GM21381 (cell line): ENCODE data around the gene IQCF2.
"Not testable (repeated sequence)": the region's sequence is repeated elsewhere in the genome, so short reads cannot be mapped to it uniquely, and the experiment has no call there.

Source experiments
- ATAC-seq: cut with Tn5 transposase; IDR thresholded peaks from one replicate; pipeline ENCODE4 v1.9.1; 2021; ENCODE audit warnings: mild to moderate bottlenecking, moderate library complexity; ENCODE audit not compliant: unreplicated experiment

Gene IQCF2

DNA sequence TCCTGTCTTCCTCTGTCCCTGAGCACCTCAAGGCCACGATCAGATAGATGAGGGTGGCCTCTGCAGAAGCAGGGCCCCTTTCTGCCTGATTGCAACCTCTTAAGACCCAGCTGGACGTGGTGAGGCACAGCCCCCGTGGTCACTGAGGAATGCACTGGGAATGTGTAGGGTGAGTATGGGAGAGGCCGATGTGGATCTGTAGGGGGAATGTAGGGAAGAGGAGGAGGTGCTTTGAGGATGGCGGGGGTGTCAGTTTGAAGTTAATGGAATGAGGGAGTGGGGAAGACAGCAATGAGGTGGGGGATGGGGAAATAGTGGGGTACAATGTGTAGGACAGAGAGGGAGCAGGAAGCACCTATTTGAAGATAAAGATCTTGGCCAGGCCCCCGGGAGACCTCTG is 14.8 kb downstream of the IQCF2 start:
- ATAC-seq, result no peak

DNA sequence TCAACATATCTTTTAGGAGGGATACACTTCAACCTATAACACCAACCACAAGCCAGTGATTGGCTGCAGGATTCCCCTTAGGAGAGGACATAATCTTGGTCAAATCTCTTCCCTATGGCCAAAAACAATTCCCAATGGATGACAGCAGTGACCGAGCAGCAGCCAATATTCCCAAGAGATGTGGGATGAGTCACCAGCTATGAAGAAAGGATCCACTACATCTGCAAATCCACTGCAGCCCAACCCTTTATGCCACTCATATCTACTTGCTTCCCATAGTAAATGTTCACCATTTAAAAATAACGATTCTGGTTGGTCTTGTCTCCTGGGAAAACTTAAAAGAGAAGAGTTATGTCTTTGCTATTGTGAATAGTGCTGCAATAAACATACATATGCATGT is 18.5 kb downstream of the IQCF2 start:
- ATAC-seq, result no peak

DNA sequence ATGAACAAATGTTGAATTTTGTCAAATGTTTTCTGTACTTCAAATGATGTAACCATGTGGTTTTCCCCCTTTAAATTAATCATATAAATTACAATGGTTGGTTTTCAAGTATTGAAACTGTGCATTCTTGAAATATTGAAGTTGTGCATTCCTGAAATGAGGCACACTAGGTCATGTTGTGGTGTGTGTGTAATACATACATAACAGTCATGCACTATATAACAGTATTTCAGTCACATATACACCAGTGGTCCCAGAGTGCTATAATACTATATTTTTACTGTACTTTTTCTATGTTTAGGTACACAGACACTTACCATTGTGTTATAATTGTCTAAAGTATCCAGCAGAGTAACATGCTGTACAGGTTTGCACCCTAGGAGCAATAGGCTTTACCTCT is 25.0 kb downstream of the IQCF2 start:
- ATAC-seq, result no peak

GRCh38 chr3:51887620-51888019 is 26.2 kb downstream of the IQCF2 start:
- no peak for ATAC-seq

DNA sequence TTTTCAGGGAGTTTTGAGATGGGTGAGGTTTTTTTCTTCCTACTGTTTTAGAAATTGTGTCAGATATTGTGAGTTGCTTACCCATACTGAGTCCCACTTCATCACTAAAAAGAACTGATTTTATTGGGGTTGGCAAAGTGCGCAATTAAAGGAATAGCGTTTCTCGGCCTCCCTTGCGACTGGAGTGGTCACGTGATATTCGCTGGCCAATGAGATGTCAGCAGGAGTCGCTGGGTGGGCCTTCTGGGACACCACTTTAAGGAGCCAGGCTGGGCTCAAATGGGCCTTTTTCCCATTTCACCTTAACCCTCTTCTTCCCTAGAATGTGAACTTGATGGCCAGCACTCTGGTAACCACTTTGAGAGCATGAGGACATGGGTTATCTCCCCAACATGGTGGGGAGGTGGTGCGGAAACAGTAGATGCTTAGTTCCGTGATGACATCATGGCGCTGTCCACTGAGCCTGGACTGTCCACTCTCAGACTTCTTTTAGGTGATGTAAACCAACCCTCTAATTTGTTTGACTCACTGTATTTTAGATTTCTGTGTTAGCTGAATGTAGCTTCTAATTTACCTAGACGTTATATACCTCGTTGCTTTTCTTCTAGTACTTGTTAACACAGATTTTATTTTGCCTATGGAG is 27.2 kb downstream of the IQCF2 start:
- ATAC-seq, result no peak

DNA sequence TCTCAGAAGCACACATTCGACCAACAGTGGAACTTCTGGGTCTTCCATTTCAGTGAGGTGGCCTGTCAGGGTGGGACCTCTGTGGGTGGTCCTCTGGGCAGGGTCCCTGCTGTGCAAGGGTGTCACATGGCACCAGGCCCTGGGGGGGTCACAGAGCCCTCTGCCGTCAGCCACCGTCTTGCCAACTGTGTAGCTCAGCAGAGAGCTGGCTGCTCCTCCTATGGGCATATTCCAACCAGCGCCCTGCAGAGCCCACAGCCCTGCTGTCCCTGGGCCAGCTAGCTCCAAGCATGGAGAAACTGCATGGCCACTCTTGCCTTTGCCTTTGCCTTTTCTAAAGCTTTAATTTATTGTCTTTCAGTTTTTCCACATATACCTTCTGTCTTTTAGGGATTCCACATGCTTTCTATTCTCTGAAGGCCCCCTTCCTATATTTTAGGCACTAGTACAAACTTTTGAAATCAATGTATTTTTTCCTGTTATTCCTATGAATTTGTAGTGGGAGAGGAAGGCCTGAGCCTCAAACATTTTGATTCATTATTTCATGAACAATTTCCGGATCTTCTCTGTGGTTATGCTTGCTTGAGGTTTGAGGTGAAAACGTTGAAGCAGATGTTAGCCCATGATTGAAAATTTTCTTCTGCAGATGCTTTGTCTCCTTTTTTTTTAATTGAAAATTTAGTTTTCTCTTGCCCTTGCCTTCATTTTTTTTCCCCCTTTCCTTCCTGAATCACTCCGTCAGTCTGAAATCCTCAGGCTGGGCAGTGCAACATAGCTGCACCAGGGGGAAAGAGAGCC is 30.0 kb downstream of the IQCF2 start:
- no peak for ATAC-seq

- no peak for ATAC-seq
Observed at GRCh38 chr3:51894391-51894790, 33.0 kb downstream of the IQCF2 start.

- no peak for ATAC-seq
Observed at GRCh38 chr3:51894939-51895338, 33.5 kb downstream of the IQCF2 start.

DNA sequence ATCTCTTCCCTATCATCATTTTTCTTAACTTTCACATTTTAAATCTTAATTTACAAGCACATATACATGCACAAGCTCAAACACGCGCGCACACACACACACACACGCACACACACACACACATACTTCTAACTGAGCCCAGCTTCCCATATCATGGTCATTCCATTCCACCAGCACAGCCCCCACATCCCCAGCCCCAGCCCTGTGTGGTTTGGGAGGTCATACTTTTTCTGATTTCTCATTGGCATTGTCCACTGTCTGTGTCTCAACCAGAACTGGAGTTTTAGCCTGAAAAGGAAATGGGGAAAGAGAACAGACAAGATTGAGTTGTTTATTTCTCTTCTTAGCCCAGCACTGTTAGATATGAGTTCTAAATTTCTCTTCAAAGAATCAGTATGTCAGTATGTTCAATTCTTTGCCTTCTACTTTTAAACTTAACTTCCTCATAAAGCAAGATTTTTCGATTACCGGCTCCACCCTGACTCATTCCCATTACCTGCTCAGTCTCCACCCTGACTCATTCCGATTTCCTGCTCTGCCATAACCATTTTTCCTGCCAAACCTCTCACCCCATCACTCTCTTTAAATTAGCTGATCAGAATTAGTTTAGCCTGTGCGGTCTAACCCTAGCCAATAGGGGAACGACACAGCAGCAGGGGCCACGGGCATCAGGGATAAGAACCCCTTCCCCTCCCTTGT is 35.3 kb downstream of the IQCF2 start:
- ATAC-seq, result no peak

DNA sequence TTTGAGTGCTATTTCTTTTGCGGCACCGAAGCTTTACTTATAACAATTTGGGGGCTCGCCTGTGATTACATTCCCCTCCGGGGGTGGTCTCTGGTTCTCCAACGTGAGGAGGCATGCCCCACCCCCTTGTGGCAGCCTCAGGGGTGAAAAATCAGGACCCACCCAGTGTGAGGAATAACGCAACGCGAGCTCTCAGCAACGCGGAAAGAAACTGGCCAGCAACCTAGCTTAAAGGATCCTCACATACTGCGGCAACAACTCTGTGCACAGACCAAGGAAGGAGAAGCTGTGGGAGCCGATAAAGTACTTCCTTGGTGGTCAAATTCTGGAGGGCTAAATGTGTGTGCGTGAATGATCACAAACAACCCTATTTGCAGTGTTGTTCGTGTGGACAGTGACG is 36.0 kb downstream of the IQCF2 start:
- ATAC-seq, result no peak

DNA sequence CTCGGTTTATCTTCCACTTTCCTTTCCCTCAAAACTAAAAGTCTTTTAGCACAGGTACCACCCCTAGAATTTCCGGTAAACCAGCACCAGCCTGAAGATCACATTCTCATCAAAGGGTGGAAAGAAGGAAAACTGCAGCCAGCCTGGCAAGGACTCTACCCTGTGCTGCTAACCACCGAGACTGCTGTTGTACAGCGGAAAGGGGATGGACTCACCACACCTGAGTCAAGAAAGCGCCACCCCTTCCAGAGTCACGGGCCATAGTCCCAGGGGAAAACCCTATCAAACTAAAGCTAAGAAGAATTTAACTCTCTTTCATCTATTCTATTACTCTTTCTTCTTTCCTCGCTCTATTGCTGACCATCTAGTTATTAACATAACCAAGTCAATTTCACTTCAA is 38.6 kb downstream of the IQCF2 start:
- not testable (repeated sequence) for ATAC-seq

DNA sequence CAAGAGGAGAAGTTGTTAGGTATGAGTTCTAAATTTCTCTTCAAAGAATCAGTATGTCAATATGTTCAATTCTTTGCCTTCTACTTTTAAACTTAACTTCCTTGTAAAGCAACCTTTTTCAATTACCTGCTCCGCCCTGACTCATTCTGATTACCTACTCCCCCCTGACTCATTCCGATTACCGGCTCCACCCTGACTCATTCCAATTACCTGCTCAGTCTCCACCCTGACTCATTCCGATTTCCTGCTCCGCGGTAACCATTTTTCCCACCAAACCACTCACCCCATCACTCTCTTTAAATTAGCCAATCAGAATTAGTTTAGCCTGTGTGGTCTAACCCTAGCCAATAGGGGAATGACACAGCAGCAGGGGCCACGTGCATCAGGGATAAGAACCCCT is 40.9 kb downstream of the IQCF2 start:
- not testable (repeated sequence) for ATAC-seq

- no peak for ATAC-seq
Observed at GRCh38 chr3:51904034-51904823, 42.8 kb downstream of the IQCF2 start.

DNA sequence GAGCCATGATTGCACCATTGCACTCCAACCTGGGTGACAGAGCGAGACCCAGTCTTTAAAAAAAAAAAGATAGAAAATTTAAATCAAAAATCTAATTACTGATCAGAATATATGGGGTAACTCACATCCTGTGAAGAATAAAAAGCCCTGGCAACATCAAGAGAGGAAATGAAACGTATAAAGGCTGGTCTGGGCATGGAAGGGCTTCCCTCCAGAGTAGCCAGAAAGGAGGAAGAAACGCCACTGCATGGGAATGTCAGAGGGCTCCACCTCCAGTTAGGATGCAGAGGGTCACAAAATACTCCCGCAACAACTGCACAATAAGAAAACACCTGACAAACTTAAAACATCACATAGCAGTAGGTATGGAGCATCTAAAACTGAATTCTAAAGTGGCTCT is 46.6 kb downstream of the IQCF2 start:
- no peak for ATAC-seq
